Neural cell (in vitro differentiated cells): ENCODE measurements around the gene SKI.

Experiments used
- EZH2 ChIP-seq: fragments of 200-600, 300-800 bp; shearing (Covaris generic), sonication (generic); IDR thresholded peaks from 2 replicates; pipeline ENCODE4 v1.6.1; 2014; ENCODE audit warnings: antibody characterized with exemption, low read length, borderline replicate concordance, mild to moderate bottlenecking; ENCODE audit not compliant: insufficient read depth, poor library complexity, severe bottlenecking
- TF ChIP-seq, protein P1 (sequence below): fragments of 450-650 bp; IDR thresholded peaks from 2 replicates; pipeline ENCODE4 v1.5.1; 2014; ENCODE audit warnings: antibody characterized with exemption, mild to moderate bottlenecking, moderate library complexity; ENCODE audit not compliant: poor library complexity, severe bottlenecking

DNA sequence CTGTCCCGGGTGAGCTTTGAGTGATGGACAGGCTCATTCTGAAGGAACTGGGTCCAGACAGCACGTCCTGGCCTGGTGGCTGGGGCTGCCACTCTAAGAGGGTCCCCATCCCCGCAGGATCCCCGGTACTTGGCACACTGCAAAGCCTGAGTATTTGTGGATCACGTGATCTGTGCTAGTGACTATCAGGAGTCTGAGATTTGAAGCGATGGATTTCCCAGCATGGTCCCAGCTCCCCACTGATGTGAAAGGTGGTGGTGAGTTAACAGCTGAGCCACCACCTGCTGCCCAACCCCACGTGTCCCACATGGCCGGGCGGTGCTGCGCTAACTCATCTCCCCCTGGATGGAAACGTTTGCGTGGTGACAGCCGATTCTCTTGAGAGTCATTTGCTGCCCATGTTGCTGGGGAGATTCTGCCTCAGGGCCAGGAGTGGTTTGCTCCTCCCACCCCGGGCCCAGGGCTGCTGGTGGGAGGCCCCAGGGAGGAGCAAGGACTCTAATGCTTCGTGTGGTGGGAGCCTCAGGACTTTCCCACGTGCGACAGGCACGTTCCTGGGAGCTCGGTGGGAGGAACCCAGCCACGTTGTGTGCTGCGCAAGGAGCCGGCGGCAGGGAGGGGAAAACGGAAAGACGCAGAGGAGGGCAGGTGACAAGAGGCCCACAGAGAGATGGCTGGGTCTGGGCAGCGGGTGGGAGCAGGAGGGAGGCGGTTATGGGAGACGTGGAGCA lies 48.7 kb upstream of the SKI start:
- TF ChIP-seq, protein P1, sequence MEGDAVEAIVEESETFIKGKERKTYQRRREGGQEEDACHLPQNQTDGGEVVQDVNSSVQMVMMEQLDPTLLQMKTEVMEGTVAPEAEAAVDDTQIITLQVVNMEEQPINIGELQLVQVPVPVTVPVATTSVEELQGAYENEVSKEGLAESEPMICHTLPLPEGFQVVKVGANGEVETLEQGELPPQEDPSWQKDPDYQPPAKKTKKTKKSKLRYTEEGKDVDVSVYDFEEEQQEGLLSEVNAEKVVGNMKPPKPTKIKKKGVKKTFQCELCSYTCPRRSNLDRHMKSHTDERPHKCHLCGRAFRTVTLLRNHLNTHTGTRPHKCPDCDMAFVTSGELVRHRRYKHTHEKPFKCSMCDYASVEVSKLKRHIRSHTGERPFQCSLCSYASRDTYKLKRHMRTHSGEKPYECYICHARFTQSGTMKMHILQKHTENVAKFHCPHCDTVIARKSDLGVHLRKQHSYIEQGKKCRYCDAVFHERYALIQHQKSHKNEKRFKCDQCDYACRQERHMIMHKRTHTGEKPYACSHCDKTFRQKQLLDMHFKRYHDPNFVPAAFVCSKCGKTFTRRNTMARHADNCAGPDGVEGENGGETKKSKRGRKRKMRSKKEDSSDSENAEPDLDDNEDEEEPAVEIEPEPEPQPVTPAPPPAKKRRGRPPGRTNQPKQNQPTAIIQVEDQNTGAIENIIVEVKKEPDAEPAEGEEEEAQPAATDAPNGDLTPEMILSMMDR, result no peak
- no peak for TF ChIP-seq EZH2
